HG03060 (cell line): Measurements from ENCODE around the gene PRKAB1.

ENCODE experiments used
- ATAC-seq: cut with Tn5 transposase; IDR thresholded peaks from one replicate; pipeline ENCODE4 v1.9.1; 2021; ENCODE audit warnings: low read depth, moderate number of reproducible peaks; ENCODE audit not compliant: unreplicated experiment

The PRKAB1 gene

GRCh38 chr12:119660076-119660475, 7.9 kb upstream of the PRKAB1 start:
- ATAC-seq: no peak

- no peak for ATAC-seq
These were observed 6.1 kb upstream of the PRKAB1 start for GRCh38 chr12:119661882-119662281.

GRCh38 chr12:119664642-119665041, 3.3 kb upstream of the PRKAB1 start:
- ATAC-seq: no peak

- ATAC-seq: no peak
These were observed 2.6 kb upstream of the PRKAB1 start for GRCh38 chr12:119665164-119665929.

- ATAC-seq: no peak
These were observed 1.6 kb upstream of the PRKAB1 start for GRCh38 chr12:119666226-119666795.

- no peak for ATAC-seq
These were observed 895 bp upstream of the PRKAB1 start for GRCh38 chr12:119666900-119667576.

- no peak for ATAC-seq
These were observed 450 bp downstream of the PRKAB1 start for GRCh38 chr12:119668324-119668841.

- no peak for ATAC-seq
These were observed 2.0 kb downstream of the PRKAB1 start for GRCh38 chr12:119669744-119670472.

GRCh38 chr12:119671070-119671469, 3.1 kb downstream of the PRKAB1 start:
- ATAC-seq: no peak

- ATAC-seq: no peak
These were observed 4.3 kb downstream of the PRKAB1 start for GRCh38 chr12:119672194-119672593.

GRCh38 chr12:119673634-119674033, 5.7 kb downstream of the PRKAB1 start:
- no peak for ATAC-seq

- no peak for ATAC-seq
These were observed 6.6 kb downstream of the PRKAB1 start for GRCh38 chr12:119674560-119674959.

- no peak for ATAC-seq
These were observed 8.1 kb downstream of the PRKAB1 start for GRCh38 chr12:119676022-119676421.

- no peak for ATAC-seq
These were observed 8.6 kb downstream of the PRKAB1 start for GRCh38 chr12:119676573-119676972.

GRCh38 chr12:119678459-119678858, 10.5 kb downstream of the PRKAB1 start:
- no peak for ATAC-seq

- ATAC-seq: no peak
These were observed 11.1 kb downstream of the PRKAB1 start for GRCh38 chr12:119679081-119679480.

- ATAC-seq: no peak
These were observed 11.6 kb downstream of the PRKAB1 start for GRCh38 chr12:119679490-119679889.

- no peak for ATAC-seq
These were observed 13.2 kb downstream of the PRKAB1 start for GRCh38 chr12:119681111-119681510.

GRCh38 chr12:119681728-119682638, 14.1 kb downstream of the PRKAB1 start:
- no peak for ATAC-seq
